Fibroblast of lung (primary cell): ENCODE results near the gene DNAH3. TPM values are rescaled to one million over a fixed set of nuclear protein-coding genes. Genes with fewer than 3 reads are reported as not detected.

Experiments used
- DNase-seq, 2 donors: peaks; one replicate each; pipeline versions ENCODE4 v3.0.0 to v3.0.0-alpha.2; 2010; ENCODE audit warnings: low read depth in 2 of 2
- H2AFZ ChIP-seq: 2 replicates; pipeline ENCODE4 v1.5.1; 2012; ENCODE audit warnings: low read length, control low read depth, inconsistent platforms
- H3K27ac ChIP-seq: 2 replicates; pipeline ENCODE4 v1.5.1; 2011; ENCODE audit warnings: low read length, control low read depth; ENCODE audit not compliant: insufficient read depth
- H3K27me3 ChIP-seq: 2 replicates; pipeline ENCODE4 v1.5.1; 2011; ENCODE audit warnings: mild to moderate bottlenecking, low read length; ENCODE audit not compliant: control insufficient read depth, insufficient read depth
- H3K36me3 ChIP-seq: 2 replicates; pipeline ENCODE4 v1.5.1; 2011; ENCODE audit warnings: low read length; ENCODE audit not compliant: control insufficient read depth, insufficient read depth
- H3K4me1 ChIP-seq: 2 replicates; pipeline ENCODE4 v1.5.1; 2011; ENCODE audit warnings: low read length; ENCODE audit not compliant: control insufficient read depth, insufficient read depth; ENCODE audit errors: extremely low read depth
- H3K4me2 ChIP-seq: 2 replicates; pipeline ENCODE4 v1.5.1; 2011; ENCODE audit warnings: low read length, control low read depth; ENCODE audit not compliant: insufficient read depth; ENCODE audit errors: extremely low read depth
- H3K4me3 ChIP-seq, 4 experiments: fragments of 200-600 bp in 1 of 4; sonication (generic) in 1 of 4; replicated peaks in 1 of 4; 2 replicates each; pipeline ENCODE4 v1.5.1; 2011 to 2016; ENCODE audit warnings: low read length in 4 of 4, low read depth in 3 of 4, mild to moderate bottlenecking in 3 of 4, control low read depth in 2 of 4, inconsistent platforms in 1 of 4, mixed read lengths in 1 of 4; ENCODE audit not compliant: insufficient read depth in 1 of 4; ENCODE audit errors: control extremely low read depth in 1 of 4
- H3K79me2 ChIP-seq: 2 replicates; pipeline ENCODE4 v1.5.1; 2012; ENCODE audit warnings: mild to moderate bottlenecking, low read length, inconsistent platforms; ENCODE audit not compliant: control insufficient read depth, insufficient read depth
- H3K9ac ChIP-seq: 2 replicates; pipeline ENCODE4 v1.5.1; 2011; ENCODE audit warnings: mild to moderate bottlenecking, low read length, control low read depth; ENCODE audit not compliant: insufficient read depth
- H3K9me3 ChIP-seq: 2 replicates; pipeline ENCODE4 v1.5.1; 2012; ENCODE audit warnings: low read depth, low read length; ENCODE audit not compliant: control insufficient read depth, insufficient read depth
- H4K20me1 ChIP-seq: 2 replicates; pipeline ENCODE4 v1.5.1; 2011; ENCODE audit warnings: low read length; ENCODE audit not compliant: control insufficient read depth, insufficient read depth; ENCODE audit errors: extremely low read depth
- EZH2 ChIP-seq: IDR thresholded peaks from 2 replicates; pipeline ENCODE4 v1.5.1; 2012; ENCODE audit warnings: low read length, control low read depth, mild to moderate bottlenecking; ENCODE audit errors: missing control alignments
- polyA plus RNA-seq, 2 donors: library from polyadenylated mRNA; depleted of rRNA in 1 of 2; stranded (reverse) in 1 of 2; unstranded in 1 of 2; fragments of >200 nt; gene quantifications; 2 replicates each; pipeline ENCODE4 v1.2.1, GENCODE V29; 2011 to 2012; ENCODE audit warnings: missing spikeins in 1 of 2
- total RNA-seq: library from RNA; depleted of rRNA; stranded (reverse); fragments of >200 nt; gene quantifications from 2 replicates; pipeline ENCODE4 v1.2.1, GENCODE V29; 2014
- TF ChIP-seq, protein P1 (sequence below), 2 donors: IDR thresholded peaks in 1 of 2; conservative IDR thresholded peaks in 1 of 2; 1 replicate in 1 of 2; 2 replicates in 1 of 2; pipeline ENCODE4 v1.5.1; 2011 to 2012; ENCODE audit warnings: low read length in 2 of 2, control low read depth in 1 of 2, inconsistent platforms in 1 of 2, low read depth in 1 of 2, mild to moderate bottlenecking in 1 of 2

DNAH3 gene
- total and polyA plus RNA-seq, 2 donors (not counting 1 experiment from before 2014, with no cell fraction given), result not detected

DNA sequence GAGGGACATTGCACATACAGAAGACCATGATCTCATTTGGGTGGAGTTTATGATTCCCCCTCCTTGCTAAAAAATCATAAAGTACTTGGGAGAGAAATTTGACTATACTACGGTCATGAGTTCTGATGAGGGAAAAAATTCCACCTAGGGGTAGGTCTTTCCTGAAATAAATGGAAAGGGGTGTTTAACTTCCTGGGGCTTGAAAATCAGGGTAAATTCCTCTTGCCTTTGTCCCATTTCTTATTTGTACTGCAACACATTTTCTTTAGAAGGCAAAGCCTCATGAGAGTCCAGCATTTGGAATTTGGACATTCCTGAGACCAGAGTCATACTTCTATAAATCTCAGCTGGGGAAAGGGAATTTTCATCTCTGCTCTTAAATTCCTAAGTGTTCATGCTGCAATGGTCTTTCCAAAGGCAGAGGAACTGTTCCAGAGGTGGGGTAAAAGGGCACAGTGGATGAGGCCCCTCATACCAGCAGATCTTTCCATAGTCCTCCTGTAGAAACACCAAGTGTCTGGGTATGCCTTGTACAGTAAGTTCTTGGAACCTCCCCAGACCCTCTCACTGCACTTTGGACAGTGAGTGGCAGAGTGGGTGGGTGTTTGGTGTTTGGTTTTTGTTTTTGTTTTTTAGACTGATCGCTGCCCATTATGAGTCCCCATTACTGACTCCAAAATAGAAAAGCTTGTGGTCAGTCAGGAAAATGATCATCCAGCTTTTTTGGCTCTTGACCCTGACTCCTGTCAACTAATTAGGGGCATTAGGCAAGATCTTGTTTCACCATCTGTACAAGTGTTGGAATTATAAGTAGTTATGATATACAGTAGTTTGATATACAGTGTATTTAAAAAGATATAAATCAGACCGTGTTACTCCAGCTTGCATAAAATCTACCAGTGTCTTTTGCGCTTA lies 244.0 kb downstream of the DNAH3 start:
- Histone ChIP-seq H3K9me3 (no peaks in the 10 kb centered on the region), H3K4me1 (peaks cover 58% of the 10 kb centered on the region), H3K36me3 (no peaks in the 10 kb centered on the region), H2AFZ (no peak overlapping the region), H3K27ac (peak overlapping the region; percentile 93), H4K20me1 (no peaks in the 10 kb centered on the region), H3K4me2 (peak overlapping the region; percentile 98), H3K4me3 (peak overlapping the region in 2 of 4 experiments; percentile 7 to 15), H3K79me2 (peaks cover 21% of the 10 kb centered on the region), H3K9ac (peak overlapping the region; percentile 57), H3K27me3 (no peaks in the 10 kb centered on the region)
- TF ChIP-seq, protein P1, sequence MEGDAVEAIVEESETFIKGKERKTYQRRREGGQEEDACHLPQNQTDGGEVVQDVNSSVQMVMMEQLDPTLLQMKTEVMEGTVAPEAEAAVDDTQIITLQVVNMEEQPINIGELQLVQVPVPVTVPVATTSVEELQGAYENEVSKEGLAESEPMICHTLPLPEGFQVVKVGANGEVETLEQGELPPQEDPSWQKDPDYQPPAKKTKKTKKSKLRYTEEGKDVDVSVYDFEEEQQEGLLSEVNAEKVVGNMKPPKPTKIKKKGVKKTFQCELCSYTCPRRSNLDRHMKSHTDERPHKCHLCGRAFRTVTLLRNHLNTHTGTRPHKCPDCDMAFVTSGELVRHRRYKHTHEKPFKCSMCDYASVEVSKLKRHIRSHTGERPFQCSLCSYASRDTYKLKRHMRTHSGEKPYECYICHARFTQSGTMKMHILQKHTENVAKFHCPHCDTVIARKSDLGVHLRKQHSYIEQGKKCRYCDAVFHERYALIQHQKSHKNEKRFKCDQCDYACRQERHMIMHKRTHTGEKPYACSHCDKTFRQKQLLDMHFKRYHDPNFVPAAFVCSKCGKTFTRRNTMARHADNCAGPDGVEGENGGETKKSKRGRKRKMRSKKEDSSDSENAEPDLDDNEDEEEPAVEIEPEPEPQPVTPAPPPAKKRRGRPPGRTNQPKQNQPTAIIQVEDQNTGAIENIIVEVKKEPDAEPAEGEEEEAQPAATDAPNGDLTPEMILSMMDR (conservative IDR thresholded peaks at IDR 0.05 in 1 of 2, IDR thresholded peaks at IDR 0.05 in 1 of 2; ENCODE audit: low read depth in 1 of 2, low read length in 2 of 2), result no peak
- TF ChIP-seq EZH2, result no peak
- peak; percentile 93 to 94 for DNase-seq

DNA sequence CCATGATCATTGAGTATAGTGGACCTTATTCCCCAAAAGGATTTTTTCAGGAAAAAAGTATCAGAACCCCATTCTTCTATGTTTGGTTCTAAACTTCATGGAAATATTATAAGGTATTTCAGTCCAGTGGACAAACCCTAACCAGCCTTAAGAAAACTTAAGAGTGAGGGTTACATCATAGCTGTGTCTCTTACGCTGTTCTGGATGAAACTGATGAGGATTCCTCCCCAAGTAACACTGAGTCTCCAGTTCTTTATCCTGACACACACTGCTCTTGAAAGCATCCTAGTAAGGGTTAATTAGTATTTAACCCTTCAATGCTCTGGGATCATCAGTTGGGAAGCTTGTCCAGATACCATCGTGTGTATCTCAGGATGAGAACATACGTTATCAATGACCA lies 245.1 kb downstream of the DNAH3 start:
- Histone ChIP-seq H3K4me3 (no peak overlapping the region), H3K79me2 (peaks cover 29% of the 10 kb centered on the region), H3K4me2 (peak overlapping the region; percentile 95), H3K9me3 (no peaks in the 10 kb centered on the region), H3K4me1 (peaks cover 48% of the 10 kb centered on the region), H3K27me3 (no peaks in the 10 kb centered on the region), H3K36me3 (no peaks in the 10 kb centered on the region), H3K27ac (peak overlapping the region; percentile 93), H3K9ac (peak overlapping the region; percentile 57), H4K20me1 (no peaks in the 10 kb centered on the region), H2AFZ (no peak overlapping the region)
- no peak for DNase-seq
- TF ChIP-seq, protein P1 (conservative IDR thresholded peaks at IDR 0.05 in 1 of 2, IDR thresholded peaks at IDR 0.05 in 1 of 2; ENCODE audit: low read depth in 1 of 2, low read length in 2 of 2), result no peak
- TF ChIP-seq EZH2, result no peak

DNA sequence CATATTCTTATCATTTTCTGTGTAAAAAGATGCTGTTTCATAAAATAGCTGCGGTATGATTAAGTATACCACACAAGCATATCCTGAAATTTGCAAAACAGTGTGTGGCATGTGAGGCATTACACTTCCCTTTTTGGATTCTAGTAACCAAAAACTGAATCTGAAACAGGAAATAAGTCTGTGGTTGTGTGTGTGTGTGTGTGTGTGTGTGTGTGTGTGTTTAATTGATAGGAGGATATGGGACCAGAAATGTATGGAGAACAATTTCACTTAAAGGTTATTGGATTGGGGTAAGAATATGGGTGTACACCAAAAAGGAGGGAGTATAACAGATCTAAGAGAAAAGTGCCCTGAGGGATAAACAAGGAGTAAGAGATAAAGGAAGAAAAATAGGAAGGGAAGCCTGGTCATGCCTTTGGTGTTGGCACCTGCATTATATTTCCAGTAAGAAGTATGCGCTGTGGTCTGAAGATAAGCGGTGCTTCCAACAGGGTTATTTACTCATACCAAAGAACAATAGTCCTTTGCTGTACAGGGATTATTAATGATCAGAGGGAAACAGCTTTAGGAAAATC lies 246.1 kb downstream of the DNAH3 start:
- Histone ChIP-seq H3K4me1 (peaks cover 47% of the 10 kb centered on the region), H3K27me3 (no peaks in the 10 kb centered on the region), H3K9ac (no peak overlapping the region), H3K4me2 (peak overlapping the region; percentile 30), H3K27ac (peak overlapping the region; percentile 93), H4K20me1 (no peaks in the 10 kb centered on the region), H3K79me2 (peaks cover 32% of the 10 kb centered on the region), H2AFZ (no peak overlapping the region), H3K36me3 (no peaks in the 10 kb centered on the region), H3K4me3 (no peak overlapping the region), H3K9me3 (no peaks in the 10 kb centered on the region)
- TF ChIP-seq, protein P1 (conservative IDR thresholded peaks at IDR 0.05 in 1 of 2, IDR thresholded peaks at IDR 0.05 in 1 of 2; ENCODE audit: low read depth in 1 of 2, low read length in 2 of 2), result no peak
- TF ChIP-seq EZH2, result no peak
- peak; percentile 59 to 98 for DNase-seq
